Muscle layer of duodenum (tissue), 2 donors: ENCODE results near the gene PLXNA4.

ENCODE experiments used
- H3K27ac ChIP-seq: one replicate; pipeline ENCODE4 v1.7.0; 2013; ENCODE audit warnings: mild to moderate bottlenecking, low read length
- H3K27me3 ChIP-seq: one replicate; pipeline ENCODE4 v1.7.0; 2013; ENCODE audit warnings: low read depth, mild to moderate bottlenecking, control low read depth, low read length
- H3K36me3 ChIP-seq, 2 donors: one replicate each; pipeline ENCODE4 v1.7.0; 2013; ENCODE audit warnings: low read length in 2 of 2, control low read depth in 1 of 2, mild to moderate bottlenecking in 1 of 2; ENCODE audit not compliant: insufficient read depth in 2 of 2, control insufficient read depth in 1 of 2
- H3K4me1 ChIP-seq, 2 donors: one replicate each; pipeline ENCODE4 v1.7.0; 2013; ENCODE audit warnings: low read length in 2 of 2, mild to moderate bottlenecking in 2 of 2, control low read depth in 1 of 2, moderate library complexity in 1 of 2; ENCODE audit not compliant: insufficient read depth in 2 of 2, control insufficient read depth in 1 of 2
- H3K4me3 ChIP-seq, 2 donors: one replicate each; pipeline ENCODE4 v1.7.0; 2013; ENCODE audit warnings: low read length in 2 of 2, low read depth in 1 of 2, mild to moderate bottlenecking in 1 of 2
- H3K9me3 ChIP-seq, 2 donors: one replicate each; pipeline ENCODE4 v1.7.0; 2013; ENCODE audit warnings: low read length in 2 of 2, control low read depth in 1 of 2, mild to moderate bottlenecking in 1 of 2; ENCODE audit not compliant: control insufficient read depth in 1 of 2
- donor health status: healthy.

Gene PLXNA4

GRCh38 chr7:132446666-132447278 lies 129.5 kb downstream of the PLXNA4 start:
- Histone ChIP-seq H3K27ac (no peak overlapping the region), H3K4me1 (no peaks in the 10 kb centered on the region), H3K9me3 (no peaks in the 10 kb centered on the region), H3K27me3 (no peaks in the 10 kb centered on the region), H3K36me3 (no peaks in the 10 kb centered on the region), H3K4me3 (no peak overlapping the region)

GRCh38 chr7:132446260-132446659 lies 130.0 kb downstream of the PLXNA4 start:
- Histone ChIP-seq H3K4me1 (no peaks in the 10 kb centered on the region), H3K27ac (no peak overlapping the region), H3K27me3 (no peaks in the 10 kb centered on the region), H3K36me3 (no peaks in the 10 kb centered on the region), H3K9me3 (no peaks in the 10 kb centered on the region), H3K4me3 (no peak overlapping the region)

GRCh38 chr7:132443761-132444520 lies 132.3 kb downstream of the PLXNA4 start:
- H3K4me3 ChIP-seq = no peak overlapping the region
- H3K9me3 ChIP-seq = no peaks in the 10 kb centered on the region
- no peak overlapping the region for H3K27ac ChIP-seq
- H3K27me3 ChIP-seq = no peaks in the 10 kb centered on the region
- no peaks in the 10 kb centered on the region for H3K4me1 ChIP-seq
- H3K36me3 ChIP-seq = no peaks in the 10 kb centered on the region

GRCh38 chr7:132441935-132442334 lies 134.3 kb downstream of the PLXNA4 start:
- Histone ChIP-seq H3K4me3 (no peak overlapping the region), H3K36me3 (no peaks in the 10 kb centered on the region), H3K27ac (no peak overlapping the region), H3K9me3 (no peaks in the 10 kb centered on the region), H3K27me3 (no peaks in the 10 kb centered on the region), H3K4me1 (no peaks in the 10 kb centered on the region)

- Histone ChIP-seq H3K27ac (no peak overlapping the region), H3K9me3 (no peaks in the 10 kb centered on the region), H3K36me3 (no peaks in the 10 kb centered on the region), H3K4me1 (peaks cover 3 to 10% of the 10 kb centered on the region in 2 donors), H3K4me3 (no peak overlapping the region), H3K27me3 (no peaks in the 10 kb centered on the region)
Observed at GRCh38 chr7:132440151-132440550, 136.1 kb downstream of the PLXNA4 start.

GRCh38 chr7:132438926-132439325 lies 137.3 kb downstream of the PLXNA4 start:
- H3K9me3 ChIP-seq = no peaks in the 10 kb centered on the region
- H3K4me3 ChIP-seq = no peak overlapping the region
- no peaks in the 10 kb centered on the region for H3K36me3 ChIP-seq
- no peak overlapping the region for H3K27ac ChIP-seq
- peaks cover 3 to 12% of the 10 kb centered on the region in 2 donors for H3K4me1 ChIP-seq
- H3K27me3 ChIP-seq = no peaks in the 10 kb centered on the region

- Histone ChIP-seq H3K9me3 (no peaks in the 10 kb centered on the region), H3K4me3 (no peak overlapping the region), H3K27me3 (no peaks in the 10 kb centered on the region), H3K27ac (no peak overlapping the region), H3K4me1 (peaks cover 3 to 12% of the 10 kb centered on the region in 2 donors), H3K36me3 (no peaks in the 10 kb centered on the region)
Observed at GRCh38 chr7:132437730-132438129, 138.5 kb downstream of the PLXNA4 start.

- H3K36me3 ChIP-seq = no peaks in the 10 kb centered on the region
- peaks cover 6 to 12% of the 10 kb centered on the region in 2 donors for H3K4me1 ChIP-seq
- no peak overlapping the region for H3K4me3 ChIP-seq
- no peaks in the 10 kb centered on the region for H3K9me3 ChIP-seq
- no peak overlapping the region for H3K27ac ChIP-seq
- no peaks in the 10 kb centered on the region for H3K27me3 ChIP-seq
Observed at GRCh38 chr7:132436121-132436520, 140.1 kb downstream of the PLXNA4 start.

GRCh38 chr7:132435016-132435990 lies 141.0 kb downstream of the PLXNA4 start:
- Histone ChIP-seq H3K27me3 (no peaks in the 10 kb centered on the region), H3K27ac (no peak overlapping the region), H3K4me3 (peak overlapping the region in 1 of 2 donors; percentile 16), H3K4me1 (peaks cover 9 to 12% of the 10 kb centered on the region in 2 donors), H3K36me3 (no peaks in the 10 kb centered on the region), H3K9me3 (no peaks in the 10 kb centered on the region)

GRCh38 chr7:132434041-132434440 lies 142.2 kb downstream of the PLXNA4 start:
- no peaks in the 10 kb centered on the region for H3K9me3 ChIP-seq
- no peak overlapping the region for H3K27ac ChIP-seq
- H3K4me3 ChIP-seq = no peak overlapping the region
- no peaks in the 10 kb centered on the region for H3K27me3 ChIP-seq
- H3K36me3 ChIP-seq = no peaks in the 10 kb centered on the region
- H3K4me1 ChIP-seq = peaks cover 9 to 12% of the 10 kb centered on the region in 2 donors

- Histone ChIP-seq H3K27ac (no peak overlapping the region), H3K4me3 (no peak overlapping the region), H3K27me3 (no peaks in the 10 kb centered on the region), H3K4me1 (peaks cover 12% of the 10 kb centered on the region in 2 donors), H3K36me3 (no peaks in the 10 kb centered on the region), H3K9me3 (no peaks in the 10 kb centered on the region)
Observed at GRCh38 chr7:132433301-132433700, 143.0 kb downstream of the PLXNA4 start.
